ENCODE measurements around the gene CCM2. TPM values are rescaled to one million over a fixed set of nuclear protein-coding genes. Genes with fewer than 3 reads are reported as not detected.

CCM2 gene
- total RNA-seq, 2 experiments from 2014 or later: 58.9 to 89.1 TPM

- Histone ChIP-seq H3K36me3 (ENCODE audit: insufficient read depth, low read length) (peaks cover 18% of the 10 kb centered on the region), H3K4me1 (ENCODE audit: insufficient read depth, low read length, poor library complexity, severe bottlenecking) (no peaks in the 10 kb centered on the region), H3K9me2 (ENCODE audit: insufficient read depth, low read length) (no peaks in the 10 kb centered on the region), H3K27ac (ENCODE audit: low read depth, low read length, poor library complexity, severe bottlenecking) (no peak overlapping the region), H3K4me3 (ENCODE audit: low read depth, low read length, poor library complexity, severe bottlenecking) (no peak overlapping the region), H3K4me2 (ENCODE audit: low read length) (no peak overlapping the region), H4K20me1 (ENCODE audit: insufficient read depth, low read length) (no peaks in the 10 kb centered on the region), H3K9me3 (ENCODE audit: low read length) (no peaks in the 10 kb centered on the region), H2AFZ (ENCODE audit: low read length) (no peak overlapping the region), H3K79me2 (ENCODE audit: insufficient read depth, low read depth, low read length) (no peaks in the 10 kb centered on the region)
- DNase-seq (ENCODE audit: low spot score): no peak
- no TSS peak for BruUV-seq (replicated peaks)
- TF ChIP-seq EZH2phosphoT487 (IDR thresholded peaks at IDR 0.05; ENCODE audit: borderline replicate concordance, low read depth, low read length): no peak
- TF ChIP-seq, protein P1, sequence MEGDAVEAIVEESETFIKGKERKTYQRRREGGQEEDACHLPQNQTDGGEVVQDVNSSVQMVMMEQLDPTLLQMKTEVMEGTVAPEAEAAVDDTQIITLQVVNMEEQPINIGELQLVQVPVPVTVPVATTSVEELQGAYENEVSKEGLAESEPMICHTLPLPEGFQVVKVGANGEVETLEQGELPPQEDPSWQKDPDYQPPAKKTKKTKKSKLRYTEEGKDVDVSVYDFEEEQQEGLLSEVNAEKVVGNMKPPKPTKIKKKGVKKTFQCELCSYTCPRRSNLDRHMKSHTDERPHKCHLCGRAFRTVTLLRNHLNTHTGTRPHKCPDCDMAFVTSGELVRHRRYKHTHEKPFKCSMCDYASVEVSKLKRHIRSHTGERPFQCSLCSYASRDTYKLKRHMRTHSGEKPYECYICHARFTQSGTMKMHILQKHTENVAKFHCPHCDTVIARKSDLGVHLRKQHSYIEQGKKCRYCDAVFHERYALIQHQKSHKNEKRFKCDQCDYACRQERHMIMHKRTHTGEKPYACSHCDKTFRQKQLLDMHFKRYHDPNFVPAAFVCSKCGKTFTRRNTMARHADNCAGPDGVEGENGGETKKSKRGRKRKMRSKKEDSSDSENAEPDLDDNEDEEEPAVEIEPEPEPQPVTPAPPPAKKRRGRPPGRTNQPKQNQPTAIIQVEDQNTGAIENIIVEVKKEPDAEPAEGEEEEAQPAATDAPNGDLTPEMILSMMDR (conservative IDR thresholded peaks at IDR 0.05; ENCODE audit: low read length): peak; percentile 46; the same call in 1 of the 2 replicates
- intact Hi-C loops (cut with micrococcal nuclease; ENCODE audit: unreplicated experiment): no loop called here
- POLR2A ChIA-PET: interaction anchor here (0.9 kb wide), 1 partner anchor 80 kb away, joined by 3 read pairs; no protein-coding TSS in a partner anchor
- CTCF ChIA-PET (ENCODE audit: unreplicated experiment): no interaction called here
Measured at GRCh38 chr7:45080958-45081669, 81.1 kb downstream of the CCM2 start.

GRCh38 chr7:45081670-45081974, 81.6 kb downstream of the CCM2 start:
- POLR2A ChIA-PET: no interaction called here
- Histone ChIP-seq H4K20me1 (ENCODE audit: insufficient read depth, low read length) (no peaks in the 10 kb centered on the region), H3K4me3 (ENCODE audit: low read depth, low read length, poor library complexity, severe bottlenecking) (no peak overlapping the region), H2AFZ (ENCODE audit: low read length) (no peak overlapping the region), H3K9me3 (ENCODE audit: low read length) (no peaks in the 10 kb centered on the region), H3K4me1 (ENCODE audit: insufficient read depth, low read length, poor library complexity, severe bottlenecking) (no peaks in the 10 kb centered on the region), H3K79me2 (ENCODE audit: insufficient read depth, low read depth, low read length) (no peaks in the 10 kb centered on the region), H3K27ac (ENCODE audit: low read depth, low read length, poor library complexity, severe bottlenecking) (no peak overlapping the region), H3K9me2 (ENCODE audit: insufficient read depth, low read length) (no peaks in the 10 kb centered on the region), H3K4me2 (ENCODE audit: low read length) (no peak overlapping the region), H3K36me3 (ENCODE audit: insufficient read depth, low read length) (peaks cover 14% of the 10 kb centered on the region)
- TF ChIP-seq, protein P1 (conservative IDR thresholded peaks at IDR 0.05; ENCODE audit: low read length): 0 out of 2 replicates have a peak, but pooled peaks have one; percentile 7
- TF ChIP-seq EZH2phosphoT487 (IDR thresholded peaks at IDR 0.05; ENCODE audit: borderline replicate concordance, low read depth, low read length): no peak
- CTCF ChIA-PET (ENCODE audit: unreplicated experiment): no interaction called here
- BruUV-seq (replicated peaks): no TSS peak
- no peak for DNase-seq (ENCODE audit: low spot score)
- intact Hi-C loops (cut with micrococcal nuclease; ENCODE audit: unreplicated experiment): no loop called here

DNA sequence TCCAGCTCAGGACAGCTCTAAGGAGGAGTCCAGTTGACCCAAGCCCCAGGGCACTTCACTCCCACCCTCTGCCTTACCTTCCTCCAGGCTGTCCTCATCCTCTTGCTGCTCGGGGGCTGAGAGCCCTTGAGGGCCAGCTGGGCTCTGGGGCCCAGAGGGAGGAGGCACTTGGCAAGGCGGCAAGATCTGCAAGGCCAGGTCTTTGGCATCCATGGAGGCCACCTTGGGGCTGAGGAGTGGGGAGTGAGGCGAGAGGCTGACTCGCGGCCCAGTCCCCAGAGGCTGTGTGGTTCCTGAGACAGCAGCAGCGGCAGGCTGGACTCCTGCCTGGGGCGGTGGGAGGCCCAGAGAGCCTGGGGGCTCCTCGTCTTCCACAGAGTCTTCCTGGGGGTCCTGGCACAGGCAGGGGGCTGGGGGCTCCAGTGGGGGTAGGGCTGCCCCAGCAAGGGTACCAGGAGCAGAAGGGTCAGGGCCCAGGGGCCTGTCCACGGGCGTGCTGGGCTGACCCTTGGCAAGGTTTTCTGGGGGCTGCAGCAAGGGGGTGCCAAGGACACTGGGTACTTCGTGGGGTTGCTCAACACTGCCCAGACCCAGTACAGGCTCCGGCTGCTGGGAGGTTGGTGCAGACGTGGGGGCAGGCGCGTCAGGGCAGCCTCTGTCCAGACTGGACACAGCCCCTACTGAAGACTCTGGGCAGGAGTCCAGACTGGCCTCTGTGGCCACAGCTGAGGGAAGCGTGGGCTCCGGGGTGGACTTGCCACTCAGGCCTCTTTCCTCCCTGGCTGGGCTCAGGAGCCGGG, 82.2 kb downstream of the CCM2 start:
- no TSS peak for BruUV-seq (replicated peaks)
- Histone ChIP-seq H4K20me1 (ENCODE audit: insufficient read depth, low read length) (no peaks in the 10 kb centered on the region), H3K4me3 (ENCODE audit: low read depth, low read length, poor library complexity, severe bottlenecking) (no peak overlapping the region), H2AFZ (ENCODE audit: low read length) (no peak overlapping the region), H3K27ac (ENCODE audit: low read depth, low read length, poor library complexity, severe bottlenecking) (no peak overlapping the region), H3K4me2 (ENCODE audit: low read length) (no peak overlapping the region), H3K9me3 (ENCODE audit: low read length) (no peaks in the 10 kb centered on the region), H3K36me3 (ENCODE audit: insufficient read depth, low read length) (peaks cover 9% of the 10 kb centered on the region), H3K79me2 (ENCODE audit: insufficient read depth, low read depth, low read length) (no peaks in the 10 kb centered on the region), H3K4me1 (ENCODE audit: insufficient read depth, low read length, poor library complexity, severe bottlenecking) (no peaks in the 10 kb centered on the region), H3K9me2 (ENCODE audit: insufficient read depth, low read length) (no peaks in the 10 kb centered on the region)
- intact Hi-C loops (cut with micrococcal nuclease; ENCODE audit: unreplicated experiment): no loop called here
- TF ChIP-seq EZH2phosphoT487 (IDR thresholded peaks at IDR 0.05; ENCODE audit: borderline replicate concordance, low read depth, low read length): no peak
- TF ChIP-seq, protein P1 (conservative IDR thresholded peaks at IDR 0.05; ENCODE audit: low read length): no peak
- no peak for DNase-seq (ENCODE audit: low spot score)
- POLR2A ChIA-PET: no interaction called here
- CTCF ChIA-PET (ENCODE audit: unreplicated experiment): no interaction called here
